Mononuclear cell (primary cell): ENCODE measurements around the gene NFATC2. TPM values are rescaled to one million over a fixed set of nuclear protein-coding genes. Genes with fewer than 3 reads are reported as not detected.

ENCODE experiments used
- H3K27me3 ChIP-seq: 2 replicates; pipeline ENCODE4 v1.6.0; 2011; ENCODE audit warnings: low read length, control low read depth; ENCODE audit not compliant: insufficient read depth
- H3K4me1 ChIP-seq: 2 replicates; pipeline ENCODE4 v1.5.1; 2011; ENCODE audit warnings: mild to moderate bottlenecking, low read length, control low read depth; ENCODE audit not compliant: insufficient read depth
- H3K4me3 ChIP-seq: 2 replicates; pipeline ENCODE4 v1.5.1; 2011; ENCODE audit warnings: mild to moderate bottlenecking, low read length, moderate library complexity
- H3K9me3 ChIP-seq: 2 replicates; pipeline ENCODE4 v1.5.1; 2011; ENCODE audit warnings: low read depth, mild to moderate bottlenecking, control low read depth, low read length
- total RNA-seq: library from RNA; depleted of rRNA; stranded (reverse); fragments of >200 nt; gene quantifications from one replicate; pipeline ENCODE4 v1.2.3, GENCODE V29; 2012

NFATC2 gene
- total RNA-seq, 1 donor = 12.2 TPM

DNA sequence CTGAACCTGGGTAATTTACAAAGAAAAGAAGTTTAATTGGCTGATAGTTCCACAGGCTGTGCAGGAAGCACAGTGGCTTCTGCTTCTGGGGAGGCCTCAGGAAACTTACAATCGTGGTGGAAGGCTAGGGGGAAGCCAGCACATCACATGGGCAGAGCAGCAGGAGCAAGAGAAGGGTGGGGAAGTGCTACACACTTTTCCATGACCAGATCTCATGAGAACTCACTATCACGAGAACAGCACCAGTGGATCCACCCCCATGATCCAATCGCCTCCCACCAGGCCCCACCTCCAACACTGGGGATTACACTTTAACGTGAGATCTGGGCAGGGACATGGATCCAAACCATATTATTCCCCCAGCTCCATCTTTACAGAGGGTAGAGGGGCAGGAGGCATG lies 166.4 kb downstream of the NFATC2 start:
- Histone ChIP-seq H3K27me3 (no peaks in the 10 kb centered on the region), H3K4me3 (no peak overlapping the region), H3K9me3 (no peaks in the 10 kb centered on the region), H3K4me1 (no peaks in the 10 kb centered on the region)

DNA sequence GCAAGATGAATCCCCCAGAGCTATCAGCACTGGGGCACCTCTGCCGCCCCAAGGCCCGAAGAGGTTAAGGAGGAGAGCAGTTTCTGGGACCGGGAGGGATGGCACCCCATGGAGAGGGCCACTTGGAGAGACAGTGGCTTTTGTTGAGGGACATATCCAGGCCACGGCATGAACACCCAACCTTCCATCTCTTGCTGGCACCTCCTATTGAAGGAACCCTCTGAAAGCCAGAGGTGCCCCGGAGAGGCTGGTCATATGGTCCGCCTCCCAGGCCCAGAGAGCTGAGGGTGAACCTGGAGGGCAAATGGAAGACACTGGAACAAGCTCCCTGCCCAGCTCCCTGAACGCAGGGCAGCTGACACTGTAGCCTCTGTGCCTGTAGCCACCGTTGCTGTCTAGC lies 167.0 kb downstream of the NFATC2 start:
- Histone ChIP-seq H3K4me1 (no peaks in the 10 kb centered on the region), H3K9me3 (no peaks in the 10 kb centered on the region), H3K4me3 (no peak overlapping the region), H3K27me3 (no peaks in the 10 kb centered on the region)

DNA sequence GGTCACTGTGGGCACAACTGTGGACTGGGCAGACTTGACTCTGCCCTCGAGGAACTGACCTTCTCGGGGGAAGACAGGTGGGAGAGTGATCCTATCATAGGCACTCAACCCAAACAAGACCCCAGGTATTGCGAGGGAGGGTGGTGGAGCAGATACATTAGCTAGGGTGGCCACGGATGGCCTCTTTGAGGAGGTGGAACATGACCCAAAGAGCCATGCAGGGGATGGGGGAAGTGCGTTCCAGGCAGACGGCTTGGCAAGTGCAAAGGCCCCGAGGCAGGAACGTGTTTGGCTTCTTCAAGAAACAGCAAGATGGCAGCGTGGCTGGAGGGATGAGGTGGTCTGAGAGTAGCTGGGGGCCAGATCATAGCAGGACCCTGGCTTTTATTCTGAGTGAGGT lies 167.6 kb downstream of the NFATC2 start:
- H3K4me1 ChIP-seq = no peaks in the 10 kb centered on the region
- H3K9me3 ChIP-seq = no peaks in the 10 kb centered on the region
- H3K27me3 ChIP-seq = no peaks in the 10 kb centered on the region
- H3K4me3 ChIP-seq = no peak overlapping the region

DNA sequence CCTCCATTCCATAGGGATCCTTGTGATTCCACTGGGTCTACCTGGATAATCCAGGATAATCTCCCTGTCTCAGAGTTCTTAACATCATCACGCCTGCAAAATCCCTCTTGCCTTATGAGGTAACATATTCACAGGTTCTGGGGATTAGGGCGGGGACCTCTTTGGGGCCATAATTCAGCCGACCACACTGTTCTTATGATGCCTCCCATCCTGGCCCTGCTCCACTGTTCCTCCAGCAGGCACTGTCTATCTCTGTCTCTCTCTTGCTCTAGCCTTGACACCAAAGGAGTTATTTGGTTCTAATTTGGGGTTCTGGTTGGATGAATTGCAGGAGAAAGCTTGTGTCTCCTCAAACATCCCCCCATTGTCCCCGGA lies 168.1 kb downstream of the NFATC2 start:
- H3K4me1 ChIP-seq = no peaks in the 10 kb centered on the region
- H3K4me3 ChIP-seq = no peak overlapping the region
- no peaks in the 10 kb centered on the region for H3K9me3 ChIP-seq
- no peaks in the 10 kb centered on the region for H3K27me3 ChIP-seq

DNA sequence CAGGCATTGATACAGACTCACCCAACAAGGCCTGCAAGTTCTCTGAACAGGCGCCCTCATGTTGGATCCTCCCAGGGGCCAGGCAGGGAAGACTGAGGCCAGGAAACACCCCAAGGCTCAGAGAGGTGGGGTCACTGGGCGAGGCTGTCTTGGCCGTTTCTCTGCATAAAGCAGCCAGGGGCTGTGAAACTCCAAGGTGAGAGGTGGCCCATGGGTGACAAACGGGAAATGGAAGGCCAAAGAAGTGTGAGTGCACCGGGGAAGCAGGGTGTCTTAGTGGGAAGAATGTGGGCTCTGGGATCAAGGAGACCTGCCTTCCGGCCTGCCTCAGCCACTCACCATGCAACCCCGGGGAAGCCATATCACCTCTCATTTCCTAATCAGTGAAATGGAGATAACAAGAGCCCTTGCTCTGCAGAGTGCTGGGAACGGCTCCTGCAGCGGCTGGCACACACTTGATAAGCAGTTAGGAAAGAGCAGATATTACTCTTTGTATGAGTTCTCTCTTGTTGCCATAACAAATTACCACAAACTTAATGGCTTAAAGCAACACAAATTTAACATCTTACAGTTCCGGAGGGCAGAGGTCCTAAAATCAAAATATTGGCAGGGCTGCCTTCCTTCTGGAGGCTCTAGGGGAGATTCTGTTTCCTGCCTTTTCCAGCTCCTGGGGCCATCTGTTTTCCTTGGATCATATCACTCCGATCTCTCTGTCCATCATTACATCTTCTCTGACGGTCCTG lies 168.6 kb downstream of the NFATC2 start:
- Histone ChIP-seq H3K9me3 (no peaks in the 10 kb centered on the region), H3K4me1 (no peaks in the 10 kb centered on the region), H3K27me3 (no peaks in the 10 kb centered on the region), H3K4me3 (no peak overlapping the region)

DNA sequence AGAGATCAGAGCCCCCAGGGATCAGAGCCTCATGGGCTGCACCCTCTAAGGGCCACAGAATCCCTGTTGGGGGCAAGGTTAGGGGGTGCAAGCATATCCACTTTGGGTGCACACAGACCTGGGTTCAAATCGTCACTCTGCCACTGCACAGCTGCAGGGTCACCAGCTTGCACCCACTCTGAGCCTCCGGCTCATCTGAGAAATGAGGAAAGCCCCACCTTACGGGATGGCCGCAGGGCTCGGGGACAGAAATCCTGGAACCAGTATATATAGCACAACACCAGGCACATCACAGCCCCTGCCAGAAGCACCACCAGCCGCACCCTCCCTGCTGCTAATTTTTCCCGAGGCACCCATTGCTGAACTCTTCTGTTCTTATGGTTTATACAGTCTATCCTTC lies 169.6 kb downstream of the NFATC2 start:
- no peaks in the 10 kb centered on the region for H3K9me3 ChIP-seq
- H3K27me3 ChIP-seq = no peaks in the 10 kb centered on the region
- no peak overlapping the region for H3K4me3 ChIP-seq
- no peaks in the 10 kb centered on the region for H3K4me1 ChIP-seq

DNA sequence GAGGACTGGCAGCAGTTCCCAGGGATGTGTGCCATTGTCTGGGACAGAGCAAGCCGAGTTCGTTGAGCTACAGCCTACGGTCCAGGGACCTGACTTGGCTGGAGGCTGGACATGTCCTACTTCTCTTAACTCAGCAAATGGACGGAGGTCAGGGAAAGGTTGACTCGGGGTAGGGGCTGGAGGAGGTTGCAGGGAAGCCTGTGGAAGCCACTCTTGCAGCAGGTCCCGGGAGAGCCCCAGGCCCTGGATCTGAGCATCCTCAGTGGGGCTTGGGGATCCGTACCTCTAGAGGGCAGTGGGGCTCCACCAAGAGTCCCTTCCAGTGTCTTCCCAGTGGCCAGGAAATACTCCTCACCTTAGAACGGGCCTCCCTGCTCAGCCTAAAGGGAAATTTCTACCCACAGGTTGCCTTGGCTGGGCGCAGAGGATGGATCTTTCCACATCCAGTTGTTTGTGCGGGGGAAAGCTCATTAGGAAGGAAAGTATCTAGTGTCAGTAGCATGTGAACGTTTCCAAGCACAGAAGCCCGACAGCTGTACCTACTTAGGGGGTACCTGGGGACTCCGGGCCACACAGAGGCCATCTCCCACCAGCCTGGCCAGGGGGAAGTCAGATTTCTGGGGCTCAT lies 170.2 kb downstream of the NFATC2 start:
- Histone ChIP-seq H3K4me3 (no peak overlapping the region), H3K9me3 (no peaks in the 10 kb centered on the region), H3K4me1 (no peaks in the 10 kb centered on the region), H3K27me3 (no peaks in the 10 kb centered on the region)

DNA sequence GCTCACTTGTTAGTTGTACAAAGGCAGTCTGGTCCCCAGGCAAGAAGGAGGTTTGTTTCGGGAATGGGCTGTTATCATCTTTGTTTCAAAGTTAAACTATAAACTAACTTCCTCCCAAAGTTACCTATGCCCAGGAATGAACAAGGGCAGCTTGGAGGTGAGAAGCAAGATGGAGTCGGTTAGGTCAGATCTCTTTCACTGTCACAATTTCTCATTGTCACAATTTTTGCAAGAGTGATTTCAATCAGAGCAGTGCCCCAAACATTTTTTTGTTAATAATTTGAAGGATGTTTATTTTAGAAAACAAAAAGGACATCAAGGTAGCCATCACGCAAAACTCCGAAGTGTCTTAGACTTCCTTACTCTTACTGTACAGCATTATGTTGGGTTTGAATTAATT lies 170.8 kb downstream of the NFATC2 start:
- H3K4me3 ChIP-seq = no peak overlapping the region
- no peaks in the 10 kb centered on the region for H3K4me1 ChIP-seq

DNA sequence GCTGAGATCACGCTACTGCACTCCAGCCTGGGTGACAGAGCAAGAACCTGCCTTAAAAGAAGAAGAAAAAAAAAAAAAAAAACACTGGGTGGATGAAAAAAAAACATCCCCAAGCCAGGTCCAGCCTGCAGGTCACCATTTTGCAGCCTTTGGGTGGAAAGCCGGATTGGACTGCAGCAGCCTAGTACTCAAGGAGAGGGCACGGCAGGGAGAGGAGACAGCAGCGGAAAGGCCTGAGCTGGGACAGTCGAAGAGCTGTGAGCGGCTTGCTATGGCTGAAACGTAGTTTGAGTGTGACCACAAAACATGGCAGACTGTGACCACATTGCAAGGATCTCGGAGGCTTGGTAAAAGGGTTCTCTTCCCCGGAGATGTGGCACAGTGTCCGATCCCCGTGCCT lies 173.0 kb downstream of the NFATC2 start:
- Histone ChIP-seq H3K27me3 (no peaks in the 10 kb centered on the region), H3K4me3 (no peak overlapping the region), H3K9me3 (no peaks in the 10 kb centered on the region), H3K4me1 (no peaks in the 10 kb centered on the region)

More for the DNA sequence above, 170.8 kb downstream of the NFATC2 start:
- Histone ChIP-seq H3K9me3 (no peaks in the 10 kb centered on the region), H3K27me3 (no peaks in the 10 kb centered on the region)

DNA sequence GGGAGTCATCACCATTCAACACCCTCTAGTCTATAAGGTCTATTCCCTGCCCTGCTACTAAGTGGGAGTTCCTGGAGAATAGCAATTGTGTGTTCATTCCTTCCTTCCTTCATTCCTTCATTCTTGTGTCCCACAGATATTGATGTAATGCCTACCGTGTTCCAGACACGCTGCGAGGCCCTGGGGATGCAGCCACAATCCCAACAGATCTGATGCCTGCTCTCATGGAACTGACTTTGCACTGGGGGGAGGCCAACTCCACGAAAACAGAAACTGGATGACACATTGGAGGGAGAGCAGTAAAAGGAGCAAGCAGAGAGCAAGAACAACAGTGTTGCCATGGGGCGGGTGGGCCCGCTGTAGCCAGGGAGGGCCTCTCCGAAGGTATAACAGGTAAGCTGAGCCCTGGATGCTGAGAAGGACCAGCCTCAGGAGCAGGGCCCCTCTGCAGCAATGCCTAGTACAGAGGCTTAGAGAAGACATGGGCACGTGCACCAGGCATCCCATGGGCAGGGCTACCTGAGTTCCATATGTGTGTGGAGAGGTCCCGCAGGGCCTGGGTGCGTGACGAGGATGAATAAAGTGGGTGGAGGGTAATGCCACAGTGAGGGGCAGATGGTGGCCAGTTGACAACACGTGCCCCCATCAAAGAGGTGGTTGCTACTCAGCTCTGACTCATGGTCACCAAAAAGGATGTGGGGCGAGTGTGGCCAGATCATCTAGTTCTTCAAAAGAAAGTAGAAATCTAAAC lies 173.9 kb downstream of the NFATC2 start:
- no peaks in the 10 kb centered on the region for H3K4me1 ChIP-seq
- H3K4me3 ChIP-seq = no peak overlapping the region
- no peaks in the 10 kb centered on the region for H3K9me3 ChIP-seq
- no peaks in the 10 kb centered on the region for H3K27me3 ChIP-seq

DNA sequence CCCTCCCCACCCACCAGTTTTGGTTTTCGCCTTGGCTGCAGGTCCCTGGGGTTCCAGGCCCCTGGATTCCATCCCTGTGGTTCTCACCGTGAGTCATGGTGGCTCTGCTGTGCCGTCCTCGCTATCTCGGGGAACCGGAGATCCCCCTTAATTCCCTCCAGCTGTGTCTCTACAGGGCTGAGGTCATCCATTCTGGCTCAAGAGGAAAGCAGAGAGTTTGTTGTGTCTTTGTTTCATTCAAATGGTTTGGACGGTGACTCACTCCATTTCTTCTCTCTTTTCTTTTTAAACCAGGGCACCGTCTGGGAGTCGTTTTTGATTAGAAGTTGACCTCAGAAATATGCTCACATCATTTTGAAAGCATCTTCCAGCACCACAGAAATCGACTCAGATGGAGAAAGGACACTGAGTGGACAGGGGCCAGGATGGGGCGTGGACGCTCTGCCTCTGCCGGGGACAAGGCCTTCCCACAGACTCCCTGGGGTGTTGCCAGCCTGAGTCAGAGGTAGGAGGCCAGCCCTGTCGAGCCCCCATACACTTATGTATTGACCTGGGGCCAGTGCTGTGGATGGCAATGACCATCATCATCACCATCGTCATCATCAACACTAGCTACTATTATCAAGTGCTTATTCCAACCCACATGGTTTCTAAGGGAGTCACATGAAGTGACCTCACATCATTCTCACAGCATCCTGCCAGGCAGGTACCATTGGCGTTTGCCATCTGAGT lies 176.2 kb downstream of the NFATC2 start:
- H3K4me3 ChIP-seq = no peak overlapping the region
- no peaks in the 10 kb centered on the region for H3K9me3 ChIP-seq
- no peaks in the 10 kb centered on the region for H3K27me3 ChIP-seq
- no peaks in the 10 kb centered on the region for H3K4me1 ChIP-seq

DNA sequence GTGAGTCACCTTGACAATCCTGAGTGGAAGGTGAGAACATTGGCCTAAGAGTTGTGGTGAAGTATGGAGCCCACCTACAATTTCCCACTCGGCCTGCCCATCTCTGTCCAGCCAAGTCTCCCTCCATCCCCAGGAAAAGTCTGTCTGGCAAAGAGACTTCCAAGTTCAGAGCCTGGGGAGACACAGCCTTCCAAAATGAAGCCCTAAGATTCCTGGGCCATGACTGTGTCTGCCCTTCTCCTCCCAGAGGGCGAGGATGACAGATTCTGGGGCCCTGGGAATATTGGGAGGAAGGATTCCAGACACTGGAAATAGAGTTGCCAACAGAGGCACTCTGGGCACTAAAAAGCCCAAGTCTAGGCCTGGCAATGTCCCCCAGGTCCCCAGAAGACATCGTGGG lies 176.8 kb downstream of the NFATC2 start:
- no peaks in the 10 kb centered on the region for H3K9me3 ChIP-seq
- H3K4me1 ChIP-seq = no peaks in the 10 kb centered on the region
- H3K27me3 ChIP-seq = no peaks in the 10 kb centered on the region
- no peak overlapping the region for H3K4me3 ChIP-seq

DNA sequence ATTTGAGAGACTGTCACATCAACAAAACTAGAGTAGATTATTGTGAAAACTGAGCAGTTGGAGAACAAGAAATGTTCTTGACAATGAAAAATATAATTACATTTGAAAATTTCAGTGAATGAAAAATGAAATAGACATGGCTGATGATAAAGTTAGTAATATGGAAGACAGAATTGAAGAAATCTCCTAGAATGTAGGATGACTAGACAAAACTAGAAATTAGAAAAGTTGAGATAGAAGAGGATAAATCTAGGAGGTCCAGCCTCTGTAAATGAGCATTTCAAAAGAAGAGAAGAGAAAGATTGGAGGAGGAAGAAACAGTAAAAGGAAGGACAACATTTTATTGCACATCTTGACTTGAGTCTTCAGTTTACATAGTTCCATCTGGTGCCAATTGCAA lies 178.7 kb downstream of the NFATC2 start:
- H3K9me3 ChIP-seq = no peaks in the 10 kb centered on the region
- H3K4me3 ChIP-seq = no peak overlapping the region
- H3K27me3 ChIP-seq = no peaks in the 10 kb centered on the region
- no peaks in the 10 kb centered on the region for H3K4me1 ChIP-seq

DNA sequence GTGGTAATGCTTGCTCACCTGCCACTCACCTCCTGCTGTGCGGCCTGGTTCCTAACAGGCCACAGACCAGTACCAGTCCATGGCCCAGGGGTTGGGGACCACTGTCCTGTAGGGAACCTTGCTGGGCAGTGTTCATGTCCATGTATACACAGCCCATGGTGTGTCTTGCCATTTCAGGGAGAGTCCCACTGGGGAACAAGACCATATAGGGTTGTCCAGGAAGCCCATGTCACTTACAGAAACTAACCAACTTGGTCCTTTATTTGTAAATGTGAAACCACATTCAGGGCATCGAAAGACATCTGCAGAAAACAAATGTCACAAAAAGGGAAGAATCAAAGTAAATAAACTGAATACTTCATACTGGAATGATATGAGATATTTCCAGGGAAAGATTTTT lies 179.1 kb downstream of the NFATC2 start:
- H3K4me3 ChIP-seq = no peak overlapping the region
- no peaks in the 10 kb centered on the region for H3K27me3 ChIP-seq
- H3K4me1 ChIP-seq = no peaks in the 10 kb centered on the region
- no peaks in the 10 kb centered on the region for H3K9me3 ChIP-seq

DNA sequence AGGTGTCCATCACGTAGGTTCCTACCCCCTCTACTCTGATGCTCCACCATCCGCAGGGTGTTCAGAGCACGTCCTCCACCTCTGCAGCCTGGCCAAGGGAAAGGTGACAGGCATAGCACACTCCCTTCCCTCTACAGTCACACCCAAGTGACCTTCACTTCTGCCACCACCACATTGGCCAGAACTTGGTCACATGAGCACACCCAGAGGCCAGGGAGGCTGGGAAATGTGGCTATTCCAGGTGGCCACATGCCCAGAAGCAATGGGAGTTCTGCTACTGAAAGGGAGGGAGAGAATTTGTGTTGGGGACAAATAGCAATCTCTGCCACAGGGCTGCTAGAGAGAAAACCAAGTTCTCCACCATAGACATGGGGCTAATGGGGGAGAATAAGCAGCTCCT lies 180.3 kb downstream of the NFATC2 start:
- Histone ChIP-seq H3K4me1 (no peaks in the 10 kb centered on the region), H3K9me3 (no peaks in the 10 kb centered on the region), H3K27me3 (no peaks in the 10 kb centered on the region), H3K4me3 (no peak overlapping the region)
